Measurements from ENCODE around the gene PCSK5.

The PCSK5 gene

GRCh38 chr9:76114144-76114543, 223.7 kb downstream of the PCSK5 start:
- H3K4me3 ChIP-seq (ENCODE audit: low read length), result no peak overlapping the region
- H3K4me1 ChIP-seq (ENCODE audit: control insufficient read depth, low read depth, low read length), result no peaks in the 10 kb centered on the region
- no peaks in the 10 kb centered on the region for H3K36me3 ChIP-seq (ENCODE audit: control insufficient read depth, low read depth, low read length)
- H3K9ac ChIP-seq (ENCODE audit: low read length), result no peak overlapping the region
- H3K27ac ChIP-seq (ENCODE audit: low read length), result no peak overlapping the region
- no peaks in the 10 kb centered on the region for H3K9me3 ChIP-seq (ENCODE audit: control insufficient read depth, low read depth, low read length)
- no peaks in the 10 kb centered on the region for H3K27me3 ChIP-seq (ENCODE audit: control insufficient read depth, insufficient read depth, low read length)

- Histone ChIP-seq H3K9me3 (ENCODE audit: control insufficient read depth, low read depth, low read length) (no peaks in the 10 kb centered on the region), H3K27ac (ENCODE audit: low read length) (no peak overlapping the region), H3K9ac (ENCODE audit: low read length) (no peak overlapping the region), H3K36me3 (ENCODE audit: control insufficient read depth, low read depth, low read length) (no peaks in the 10 kb centered on the region), H3K4me3 (ENCODE audit: low read length) (no peak overlapping the region), H3K4me1 (ENCODE audit: control insufficient read depth, low read depth, low read length) (no peaks in the 10 kb centered on the region), H3K27me3 (ENCODE audit: control insufficient read depth, insufficient read depth, low read length) (no peaks in the 10 kb centered on the region)
These were observed 224.9 kb downstream of the PCSK5 start for GRCh38 chr9:76115396-76115795.

GRCh38 chr9:76115982-76116646, 225.6 kb downstream of the PCSK5 start:
- H3K4me3 ChIP-seq (ENCODE audit: low read length), result no peak overlapping the region
- no peaks in the 10 kb centered on the region for H3K9me3 ChIP-seq (ENCODE audit: control insufficient read depth, low read depth, low read length)
- H3K9ac ChIP-seq (ENCODE audit: low read length), result no peak overlapping the region
- H3K27ac ChIP-seq (ENCODE audit: low read length), result no peak overlapping the region
- H3K36me3 ChIP-seq (ENCODE audit: control insufficient read depth, low read depth, low read length), result no peaks in the 10 kb centered on the region
- no peaks in the 10 kb centered on the region for H3K27me3 ChIP-seq (ENCODE audit: control insufficient read depth, insufficient read depth, low read length)
- no peaks in the 10 kb centered on the region for H3K4me1 ChIP-seq (ENCODE audit: control insufficient read depth, low read depth, low read length)

- no peaks in the 10 kb centered on the region for H3K27me3 ChIP-seq (ENCODE audit: control insufficient read depth, insufficient read depth, low read length)
- H3K9me3 ChIP-seq (ENCODE audit: control insufficient read depth, low read depth, low read length), result no peaks in the 10 kb centered on the region
- H3K4me3 ChIP-seq (ENCODE audit: low read length), result no peak overlapping the region
- H3K4me1 ChIP-seq (ENCODE audit: control insufficient read depth, low read depth, low read length), result no peaks in the 10 kb centered on the region
- H3K36me3 ChIP-seq (ENCODE audit: control insufficient read depth, low read depth, low read length), result no peaks in the 10 kb centered on the region
- no peak overlapping the region for H3K9ac ChIP-seq (ENCODE audit: low read length)
- H3K27ac ChIP-seq (ENCODE audit: low read length), result no peak overlapping the region
These were observed 226.4 kb downstream of the PCSK5 start for GRCh38 chr9:76116913-76117312.

- Histone ChIP-seq H3K27me3 (ENCODE audit: control insufficient read depth, insufficient read depth, low read length) (no peaks in the 10 kb centered on the region), H3K4me1 (ENCODE audit: control insufficient read depth, low read depth, low read length) (peaks cover 9% of the 10 kb centered on the region), H3K27ac (ENCODE audit: low read length) (no peak overlapping the region), H3K36me3 (ENCODE audit: control insufficient read depth, low read depth, low read length) (no peaks in the 10 kb centered on the region), H3K9me3 (ENCODE audit: control insufficient read depth, low read depth, low read length) (no peaks in the 10 kb centered on the region), H3K4me3 (ENCODE audit: low read length) (no peak overlapping the region), H3K9ac (ENCODE audit: low read length) (no peak overlapping the region)
These were observed 237.2 kb downstream of the PCSK5 start for GRCh38 chr9:76127637-76128036.

GRCh38 chr9:76135902-76136301, 245.4 kb downstream of the PCSK5 start:
- H3K9ac ChIP-seq (ENCODE audit: low read length), result no peak overlapping the region
- no peaks in the 10 kb centered on the region for H3K9me3 ChIP-seq (ENCODE audit: control insufficient read depth, low read depth, low read length)
- H3K27ac ChIP-seq (ENCODE audit: low read length), result no peak overlapping the region
- no peaks in the 10 kb centered on the region for H3K36me3 ChIP-seq (ENCODE audit: control insufficient read depth, low read depth, low read length)
- peaks cover 13% of the 10 kb centered on the region for H3K4me1 ChIP-seq (ENCODE audit: control insufficient read depth, low read depth, low read length)
- no peak overlapping the region for H3K4me3 ChIP-seq (ENCODE audit: low read length)
- no peaks in the 10 kb centered on the region for H3K27me3 ChIP-seq (ENCODE audit: control insufficient read depth, insufficient read depth, low read length)

- Histone ChIP-seq H3K4me1 (ENCODE audit: control insufficient read depth, low read depth, low read length) (peaks cover 10% of the 10 kb centered on the region), H3K9ac (ENCODE audit: low read length) (no peak overlapping the region), H3K9me3 (ENCODE audit: control insufficient read depth, low read depth, low read length) (no peaks in the 10 kb centered on the region), H3K36me3 (ENCODE audit: control insufficient read depth, low read depth, low read length) (no peaks in the 10 kb centered on the region), H3K27me3 (ENCODE audit: control insufficient read depth, insufficient read depth, low read length) (no peaks in the 10 kb centered on the region), H3K4me3 (ENCODE audit: low read length) (no peak overlapping the region), H3K27ac (ENCODE audit: low read length) (no peak overlapping the region)
These were observed 246.5 kb downstream of the PCSK5 start for GRCh38 chr9:76136986-76137385.

- Histone ChIP-seq H3K9ac (ENCODE audit: low read length) (no peak overlapping the region), H3K27ac (ENCODE audit: low read length) (no peak overlapping the region), H3K9me3 (ENCODE audit: control insufficient read depth, low read depth, low read length) (no peaks in the 10 kb centered on the region), H3K36me3 (ENCODE audit: control insufficient read depth, low read depth, low read length) (no peaks in the 10 kb centered on the region), H3K4me3 (ENCODE audit: low read length) (no peak overlapping the region), H3K27me3 (ENCODE audit: control insufficient read depth, insufficient read depth, low read length) (no peaks in the 10 kb centered on the region), H3K4me1 (ENCODE audit: control insufficient read depth, low read depth, low read length) (peaks cover 8% of the 10 kb centered on the region)
These were observed 247.5 kb downstream of the PCSK5 start for GRCh38 chr9:76137931-76138330.

- Histone ChIP-seq H3K9ac (ENCODE audit: low read length) (no peak overlapping the region), H3K4me1 (ENCODE audit: control insufficient read depth, low read depth, low read length) (peaks cover 8% of the 10 kb centered on the region), H3K4me3 (ENCODE audit: low read length) (no peak overlapping the region), H3K27ac (ENCODE audit: low read length) (no peak overlapping the region), H3K27me3 (ENCODE audit: control insufficient read depth, insufficient read depth, low read length) (no peaks in the 10 kb centered on the region), H3K9me3 (ENCODE audit: control insufficient read depth, low read depth, low read length) (no peaks in the 10 kb centered on the region), H3K36me3 (ENCODE audit: control insufficient read depth, low read depth, low read length) (no peaks in the 10 kb centered on the region)
These were observed 247.9 kb downstream of the PCSK5 start for GRCh38 chr9:76138360-76138759.

- Histone ChIP-seq H3K4me1 (ENCODE audit: control insufficient read depth, low read depth, low read length) (no peaks in the 10 kb centered on the region), H3K4me3 (ENCODE audit: low read length) (no peak overlapping the region), H3K9ac (ENCODE audit: low read length) (no peak overlapping the region), H3K36me3 (ENCODE audit: control insufficient read depth, low read depth, low read length) (no peaks in the 10 kb centered on the region), H3K27me3 (ENCODE audit: control insufficient read depth, insufficient read depth, low read length) (no peaks in the 10 kb centered on the region), H3K9me3 (ENCODE audit: control insufficient read depth, low read depth, low read length) (no peaks in the 10 kb centered on the region), H3K27ac (ENCODE audit: low read length) (no peak overlapping the region)
These were observed 253.4 kb downstream of the PCSK5 start for GRCh38 chr9:76143834-76144233.

GRCh38 chr9:76150013-76150412, 259.5 kb downstream of the PCSK5 start:
- Histone ChIP-seq H3K36me3 (ENCODE audit: control insufficient read depth, low read depth, low read length) (no peaks in the 10 kb centered on the region), H3K4me1 (ENCODE audit: control insufficient read depth, low read depth, low read length) (no peaks in the 10 kb centered on the region), H3K9me3 (ENCODE audit: control insufficient read depth, low read depth, low read length) (no peaks in the 10 kb centered on the region), H3K27ac (ENCODE audit: low read length) (no peak overlapping the region), H3K4me3 (ENCODE audit: low read length) (no peak overlapping the region), H3K27me3 (ENCODE audit: control insufficient read depth, insufficient read depth, low read length) (no peaks in the 10 kb centered on the region), H3K9ac (ENCODE audit: low read length) (no peak overlapping the region)

- Histone ChIP-seq H3K27me3 (ENCODE audit: control insufficient read depth, insufficient read depth, low read length) (no peaks in the 10 kb centered on the region), H3K9me3 (ENCODE audit: control insufficient read depth, low read depth, low read length) (no peaks in the 10 kb centered on the region), H3K27ac (ENCODE audit: low read length) (no peak overlapping the region), H3K4me1 (ENCODE audit: control insufficient read depth, low read depth, low read length) (no peaks in the 10 kb centered on the region), H3K4me3 (ENCODE audit: low read length) (no peak overlapping the region), H3K36me3 (ENCODE audit: control insufficient read depth, low read depth, low read length) (no peaks in the 10 kb centered on the region), H3K9ac (ENCODE audit: low read length) (no peak overlapping the region)
These were observed 260.8 kb downstream of the PCSK5 start for GRCh38 chr9:76151267-76151666.
